HG02678 (cell line): ENCODE results near the gene IFT57.
"Not testable (repeated sequence)": the region's sequence is repeated elsewhere in the genome, so short reads cannot be mapped to it uniquely, and the experiment has no call there.

Experiments used
- ATAC-seq: cut with Tn5 transposase; IDR thresholded peaks from one replicate; pipeline ENCODE4 v1.9.1; 2021; ENCODE audit warnings: mild to moderate bottlenecking, moderate library complexity; ENCODE audit not compliant: unreplicated experiment

IFT57 gene

DNA sequence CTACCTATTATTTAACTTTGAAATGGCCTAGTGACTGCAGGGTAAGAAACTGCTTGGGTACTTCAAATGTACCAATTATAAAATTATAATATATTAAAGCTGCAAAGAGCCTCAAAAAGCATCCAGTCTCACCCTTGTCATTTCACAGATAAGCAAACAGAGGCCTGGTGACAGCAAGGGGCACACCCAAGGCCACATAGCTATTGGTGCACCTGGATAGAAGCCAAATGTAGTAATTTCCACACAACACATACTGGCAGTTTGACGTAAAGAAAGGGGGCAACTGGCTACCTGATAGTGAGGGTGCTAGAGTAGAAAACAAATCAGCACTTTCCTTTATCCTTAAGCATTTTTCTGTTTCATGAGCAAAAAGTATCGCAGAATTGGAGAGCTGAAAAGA is 51.1 kb downstream of the IFT57 start:
- no peak for ATAC-seq

DNA sequence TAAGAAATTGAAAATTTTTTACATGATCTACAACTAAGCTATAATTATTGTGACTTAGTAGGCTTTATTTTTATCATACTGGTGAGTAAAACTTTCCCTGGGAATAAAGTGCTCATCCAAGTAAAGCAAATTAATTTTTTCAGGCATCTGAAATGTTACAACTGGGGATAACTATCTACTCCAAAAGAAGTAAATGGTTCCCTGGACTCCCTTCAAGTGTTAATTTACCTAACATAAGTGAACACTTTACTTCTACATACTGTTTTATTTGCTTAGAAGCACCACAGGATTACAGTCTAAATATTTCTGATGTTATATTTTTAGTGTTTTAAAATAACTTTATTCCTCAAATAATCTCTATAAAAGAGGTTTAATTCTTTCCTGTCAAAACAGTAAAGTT is 57.8 kb downstream of the IFT57 start:
- ATAC-seq, result no peak

DNA sequence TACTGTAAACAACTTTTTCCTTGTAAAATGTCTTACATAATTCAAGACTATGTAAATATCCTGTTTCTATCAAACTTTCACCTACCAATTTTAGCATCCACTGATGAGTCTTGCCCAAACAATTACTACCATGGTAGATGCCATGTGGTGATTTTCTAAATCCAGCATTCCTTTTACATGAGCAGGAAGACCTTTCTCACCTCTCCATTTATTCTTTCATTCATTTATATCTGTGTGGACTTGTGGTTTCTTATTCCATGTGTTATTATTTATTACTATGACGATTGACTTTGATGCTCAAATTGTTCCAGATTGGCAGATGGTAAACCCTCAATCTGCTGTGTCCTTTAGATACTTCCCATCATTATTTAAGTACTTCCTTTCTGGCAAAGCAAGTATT is 62.4 kb downstream of the IFT57 start:
- no peak for ATAC-seq

DNA sequence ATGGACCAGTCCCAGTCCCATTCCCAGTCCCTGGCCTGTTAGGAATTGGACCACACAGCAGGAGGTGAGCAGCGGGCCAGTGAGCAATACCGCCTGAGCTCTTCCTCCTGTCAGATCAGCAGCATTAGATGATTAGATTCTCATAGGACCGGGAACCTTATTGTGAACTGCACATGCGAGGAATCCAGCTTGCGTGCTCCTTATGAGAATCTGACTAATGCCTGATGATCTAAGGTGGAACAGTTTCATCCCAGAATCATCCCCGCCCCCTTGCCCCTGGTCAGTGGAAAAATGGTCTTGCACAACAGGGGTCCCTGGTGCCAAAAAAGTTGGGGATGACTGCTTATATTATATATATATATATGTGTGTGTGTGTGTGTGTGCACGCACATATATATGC is 63.1 kb downstream of the IFT57 start:
- no peak for ATAC-seq

DNA sequence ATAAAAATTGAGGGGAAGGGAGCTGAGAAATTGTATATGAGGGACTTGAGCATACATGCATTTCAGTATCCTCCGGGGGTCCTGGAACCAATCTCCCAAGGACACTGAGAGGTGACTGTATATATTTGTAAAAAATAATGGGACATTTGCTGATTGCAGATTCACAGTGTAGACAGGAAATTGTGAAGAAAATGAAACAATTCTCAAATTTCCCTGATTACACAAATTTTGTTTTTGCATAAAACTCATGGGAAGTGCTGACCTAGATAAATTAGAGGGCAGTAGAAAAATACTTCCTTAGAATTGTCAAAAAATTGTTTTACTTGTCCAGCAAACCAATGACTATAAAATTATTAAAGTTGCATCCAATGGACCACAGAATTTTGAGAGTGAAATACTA is 64.0 kb downstream of the IFT57 start:
- no peak for ATAC-seq

DNA sequence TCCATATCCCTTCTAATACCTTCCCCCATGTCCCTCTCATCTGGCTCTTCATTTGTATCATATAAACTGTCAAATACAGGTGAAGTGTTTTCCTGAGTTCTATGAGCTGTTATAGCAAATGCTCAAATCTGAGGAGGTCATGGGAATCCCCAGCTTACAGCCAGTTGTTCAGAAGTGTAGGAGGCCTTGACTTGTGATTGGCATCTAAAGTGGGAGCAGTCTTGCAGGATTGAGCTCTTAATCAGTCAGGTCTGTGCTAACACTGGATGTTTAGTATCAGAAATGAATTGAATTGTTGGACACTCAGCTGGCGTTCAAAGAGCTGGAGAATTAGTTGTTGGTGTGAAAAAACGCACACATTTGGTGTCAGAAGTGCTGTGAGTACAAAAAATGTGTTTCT is 65.0 kb downstream of the IFT57 start:
- no peak for ATAC-seq

DNA sequence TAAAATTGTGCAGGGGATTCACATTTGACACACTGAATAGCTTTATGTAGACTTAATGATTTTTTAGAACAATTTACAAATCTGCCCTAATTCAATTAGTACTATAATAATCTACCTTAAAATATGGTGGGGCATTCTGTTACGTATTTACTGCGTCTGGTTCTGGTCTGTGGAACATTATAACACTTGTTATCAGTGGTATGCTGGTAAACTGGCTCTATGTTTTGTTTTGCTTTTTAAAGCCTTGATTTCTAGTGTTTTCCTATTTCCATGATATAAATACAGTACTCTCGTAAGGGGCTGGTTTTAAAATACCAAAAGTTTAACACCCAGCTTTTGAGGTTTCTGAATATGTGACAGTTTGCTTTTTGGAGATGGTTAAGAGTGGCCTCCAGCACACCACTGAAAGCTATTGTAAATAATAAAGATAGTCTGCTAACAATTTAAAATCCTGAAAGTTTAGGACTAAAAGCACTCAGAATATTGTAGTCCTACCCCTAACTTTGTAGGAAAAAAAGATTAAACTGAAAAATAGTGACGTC is 65.8 kb downstream of the IFT57 start:
- no peak for ATAC-seq

DNA sequence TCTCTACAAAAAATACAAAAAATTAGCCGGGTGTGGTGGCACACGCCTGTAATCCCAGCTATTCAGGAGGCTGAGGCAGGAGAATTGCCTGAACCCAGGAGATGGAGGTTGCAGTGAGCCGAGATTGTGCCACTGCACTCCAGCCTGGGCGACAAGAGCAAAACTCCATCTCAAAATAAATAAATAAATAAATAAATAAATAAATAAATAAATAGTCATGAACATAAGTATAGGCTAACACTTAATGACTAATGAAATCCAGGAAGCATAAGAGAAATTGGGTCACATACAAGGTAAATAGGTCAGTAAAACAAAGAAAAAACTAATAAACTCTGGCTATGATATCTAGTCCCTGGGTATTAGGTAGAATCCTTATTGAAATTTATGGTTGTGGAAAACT is 66.6 kb downstream of the IFT57 start:
- ATAC-seq, result not testable (repeated sequence)

DNA sequence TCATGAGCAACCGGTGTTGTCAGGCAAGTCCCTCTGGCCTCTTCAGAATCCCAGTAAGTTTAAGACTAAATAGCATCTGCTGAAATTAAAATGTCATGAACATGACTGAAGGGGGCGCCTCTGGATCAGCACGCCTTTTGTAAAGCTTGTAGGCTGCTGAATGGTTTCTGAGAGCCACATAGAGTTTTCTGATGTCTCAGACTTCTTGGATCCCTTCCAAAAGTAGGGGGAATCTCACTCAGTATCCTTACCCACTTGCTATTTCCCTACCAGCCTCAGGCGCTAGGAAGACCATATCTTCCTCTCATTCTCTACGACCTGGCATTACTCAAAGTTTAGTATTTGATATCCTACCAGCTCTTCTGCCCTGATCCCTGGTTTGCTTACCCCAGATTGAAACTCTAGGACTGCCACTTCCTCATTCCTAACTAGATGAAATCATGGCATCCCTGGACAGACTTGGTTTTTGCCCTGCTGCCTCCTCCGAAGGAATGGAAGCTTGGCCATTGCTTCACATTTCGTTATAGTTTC is 68.7 kb downstream of the IFT57 start:
- ATAC-seq, result peak; percentile 62

DNA sequence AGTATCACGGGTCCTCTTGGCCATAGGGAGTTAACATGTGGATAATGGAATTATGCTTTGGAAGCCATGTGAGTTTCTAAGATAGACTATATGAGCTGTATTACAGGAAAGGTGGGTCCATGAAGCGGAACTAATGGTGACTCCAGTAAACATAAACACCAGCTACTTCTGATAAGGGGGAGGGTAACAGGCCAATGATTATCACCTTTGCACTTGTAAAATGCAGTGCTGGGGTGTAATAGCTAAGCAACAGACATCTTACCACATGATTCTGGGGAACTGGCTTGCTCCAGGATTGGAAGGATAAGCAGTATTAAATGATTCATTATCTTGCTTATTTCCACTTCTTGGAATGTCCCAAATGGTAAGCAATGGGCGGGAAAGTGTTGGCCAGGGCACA is 70.0 kb downstream of the IFT57 start:
- no peak for ATAC-seq

DNA sequence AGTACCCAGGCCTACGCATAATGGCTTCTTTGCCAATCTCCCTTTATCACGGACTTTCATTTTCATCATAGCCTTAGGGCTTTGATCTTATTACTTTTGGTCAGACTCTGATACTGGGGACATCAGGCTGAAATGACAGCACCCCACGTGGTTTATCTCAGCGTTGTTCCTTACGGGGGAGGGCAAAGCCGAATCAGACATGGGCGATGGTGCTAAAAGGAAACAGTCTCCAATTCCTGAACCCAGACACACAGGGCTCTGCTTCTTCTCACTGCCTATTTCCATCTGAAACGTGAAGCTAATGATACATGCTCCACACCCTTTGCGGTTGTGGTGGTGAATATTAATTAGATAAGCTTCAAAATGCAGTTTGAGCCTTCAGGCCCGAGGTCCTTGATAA is 72.0 kb downstream of the IFT57 start:
- ATAC-seq, result no peak

DNA sequence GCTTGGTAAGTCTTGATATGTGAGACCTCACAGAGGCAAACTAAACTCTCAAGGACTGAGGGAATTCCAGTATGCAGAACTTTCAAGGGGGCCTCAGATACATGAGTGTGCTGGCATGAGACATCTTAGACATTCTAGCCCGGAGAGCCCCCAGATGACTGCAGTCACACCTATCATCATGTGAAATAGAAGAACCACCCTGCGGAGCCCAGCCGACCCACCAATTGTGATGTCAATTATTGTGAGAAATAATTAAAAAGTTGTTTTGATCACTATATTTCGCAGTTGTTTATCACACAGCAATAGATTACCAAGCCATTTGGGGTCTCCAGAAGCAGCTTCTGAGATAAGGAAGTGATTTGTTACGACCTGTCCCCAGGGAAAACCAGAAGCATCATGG is 76.1 kb downstream of the IFT57 start:
- no peak for ATAC-seq

DNA sequence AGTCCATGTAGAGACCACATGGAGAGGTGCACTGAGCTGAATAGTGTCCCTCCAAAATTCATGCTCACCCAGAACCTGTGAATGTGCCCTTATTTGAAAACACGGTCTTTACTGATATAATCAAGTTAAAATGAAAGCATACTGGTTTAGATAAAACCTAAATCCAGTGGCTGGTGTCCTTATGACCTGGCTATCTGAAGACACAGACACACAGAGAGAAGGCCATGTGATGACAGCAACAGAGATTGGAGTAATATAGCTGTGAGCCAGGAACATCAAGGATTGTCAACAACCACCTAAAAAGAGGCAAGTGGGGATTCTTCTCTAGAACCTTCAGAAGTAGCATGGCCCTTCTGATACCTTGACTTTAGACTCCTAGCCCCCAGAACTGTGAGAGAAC is 76.6 kb downstream of the IFT57 start:
- no peak for ATAC-seq

DNA sequence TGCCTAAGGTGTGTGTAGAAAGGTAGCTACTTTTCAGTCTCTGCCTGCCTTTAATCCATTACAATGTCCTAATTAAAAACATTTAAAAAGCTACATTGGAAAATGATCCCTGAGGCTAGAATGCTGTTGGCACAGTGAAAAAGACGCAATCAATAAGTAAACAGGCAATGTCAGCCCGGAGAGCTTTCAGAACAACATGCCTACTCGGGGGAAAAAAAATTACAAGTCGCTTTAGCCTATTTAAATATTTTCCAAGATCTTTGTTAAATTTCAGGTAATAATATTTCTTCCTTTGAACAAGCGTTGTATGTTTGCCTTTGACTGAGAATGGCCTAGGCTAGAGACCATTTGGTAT is 84.8 kb downstream of the IFT57 start:
- no peak for ATAC-seq

DNA sequence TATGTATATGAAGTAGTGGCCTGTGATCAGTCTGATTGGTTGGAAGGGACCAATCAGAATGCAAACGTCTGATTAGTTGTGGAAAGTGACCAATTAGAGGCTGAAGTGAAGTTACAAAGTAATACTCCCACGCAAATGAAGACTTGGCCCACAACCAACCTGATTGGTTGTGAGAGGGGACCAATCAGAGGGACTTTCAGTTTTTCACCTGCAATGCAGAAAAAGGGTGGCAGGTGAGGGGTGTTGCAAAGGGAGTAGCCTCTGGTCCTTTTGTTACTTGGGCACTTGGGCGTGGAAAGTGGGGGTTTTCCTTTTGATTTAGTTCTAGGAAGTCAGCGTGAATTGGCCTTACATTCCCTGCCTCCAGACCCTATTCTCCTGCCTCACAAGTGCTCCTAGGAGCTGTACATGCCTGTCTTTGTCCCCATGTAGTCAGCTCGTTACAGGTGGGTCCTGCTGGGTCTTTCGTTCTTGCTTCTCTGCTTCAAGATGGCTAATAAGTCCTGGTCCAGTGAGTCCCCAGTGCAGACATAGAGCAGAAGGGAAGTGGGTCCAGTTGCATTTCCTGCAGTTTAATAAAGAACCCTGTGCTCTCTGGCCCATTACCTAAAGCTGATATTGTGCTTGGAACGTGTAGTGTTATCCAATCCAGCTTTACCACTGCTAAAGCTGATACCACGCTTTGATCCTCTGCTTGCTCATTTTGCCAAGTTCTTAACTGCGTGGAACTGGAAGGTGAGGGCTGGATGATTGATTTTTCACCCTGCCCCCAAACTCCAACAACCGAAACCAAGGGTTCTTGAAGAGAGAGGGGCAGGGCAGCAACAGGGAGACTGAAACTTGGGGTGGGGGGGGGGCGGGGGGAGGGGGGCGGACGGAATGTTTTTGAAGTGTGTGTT is 85.4 kb downstream of the IFT57 start:
- ATAC-seq, result no peak

DNA sequence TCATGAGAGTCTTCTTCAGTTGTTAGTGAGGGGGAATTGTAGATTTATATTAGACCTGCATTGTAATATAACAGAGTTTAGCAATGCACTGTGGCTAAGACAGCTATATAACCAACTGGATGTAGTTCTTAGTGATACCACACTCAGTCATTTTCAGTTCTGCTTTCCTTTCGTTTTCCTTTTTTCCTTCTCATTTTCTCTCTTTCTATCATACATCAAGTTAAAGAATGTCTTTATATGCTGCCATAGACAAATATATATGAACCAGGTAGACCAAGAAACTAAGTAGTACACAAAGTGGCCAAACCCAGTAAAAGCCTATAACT is 87.7 kb downstream of the IFT57 start:
- ATAC-seq, result peak; percentile 49

DNA sequence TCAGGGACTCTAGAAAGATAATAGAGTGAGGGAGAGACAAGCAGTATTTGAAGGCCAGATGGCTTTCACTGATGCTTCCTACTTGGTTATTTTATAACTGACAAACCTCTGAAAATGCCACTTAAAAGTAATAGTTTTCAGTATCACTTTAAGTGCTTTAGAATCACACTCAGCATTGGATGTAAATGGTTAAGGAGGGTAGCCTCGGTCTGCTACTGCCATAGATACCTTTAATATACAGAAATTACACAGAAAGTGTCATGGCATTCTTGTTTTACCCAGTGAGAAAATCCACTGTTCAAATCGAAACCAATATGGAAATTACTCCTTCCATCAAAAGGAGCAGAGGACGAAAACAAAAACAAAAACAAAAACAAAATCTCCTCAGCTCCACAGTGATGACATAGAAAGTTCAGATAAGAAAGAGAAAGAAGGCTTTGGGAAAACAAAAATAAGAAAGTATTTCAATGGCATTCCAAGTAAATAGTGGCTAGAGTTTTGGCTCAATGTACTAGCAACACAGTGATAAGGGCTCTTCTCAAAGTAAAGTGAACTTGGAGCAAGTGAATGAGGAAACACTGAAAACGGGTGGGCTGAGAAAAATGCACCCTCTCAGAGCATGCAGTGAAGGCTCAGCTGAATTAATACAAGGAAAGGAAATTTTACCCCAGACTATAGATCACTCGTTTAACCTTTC is 88.2 kb downstream of the IFT57 start:
- peak; percentile 46 for ATAC-seq

DNA sequence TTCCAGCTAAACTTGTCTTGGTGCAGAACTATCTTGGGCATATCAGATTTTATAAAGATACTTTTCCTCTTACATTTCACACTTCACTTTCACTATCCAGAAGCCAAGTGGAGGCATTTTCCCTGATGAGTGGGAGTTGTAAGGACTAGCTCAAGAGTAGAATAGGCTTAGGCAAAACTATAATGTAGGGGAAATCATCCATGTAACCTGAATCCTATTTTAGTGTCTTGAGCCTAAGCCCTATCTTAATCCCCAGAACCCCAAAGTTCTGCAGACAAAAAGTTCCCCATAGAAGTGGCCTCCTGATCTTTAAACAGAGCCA is 89.2 kb downstream of the IFT57 start:
- ATAC-seq, result no peak

DNA sequence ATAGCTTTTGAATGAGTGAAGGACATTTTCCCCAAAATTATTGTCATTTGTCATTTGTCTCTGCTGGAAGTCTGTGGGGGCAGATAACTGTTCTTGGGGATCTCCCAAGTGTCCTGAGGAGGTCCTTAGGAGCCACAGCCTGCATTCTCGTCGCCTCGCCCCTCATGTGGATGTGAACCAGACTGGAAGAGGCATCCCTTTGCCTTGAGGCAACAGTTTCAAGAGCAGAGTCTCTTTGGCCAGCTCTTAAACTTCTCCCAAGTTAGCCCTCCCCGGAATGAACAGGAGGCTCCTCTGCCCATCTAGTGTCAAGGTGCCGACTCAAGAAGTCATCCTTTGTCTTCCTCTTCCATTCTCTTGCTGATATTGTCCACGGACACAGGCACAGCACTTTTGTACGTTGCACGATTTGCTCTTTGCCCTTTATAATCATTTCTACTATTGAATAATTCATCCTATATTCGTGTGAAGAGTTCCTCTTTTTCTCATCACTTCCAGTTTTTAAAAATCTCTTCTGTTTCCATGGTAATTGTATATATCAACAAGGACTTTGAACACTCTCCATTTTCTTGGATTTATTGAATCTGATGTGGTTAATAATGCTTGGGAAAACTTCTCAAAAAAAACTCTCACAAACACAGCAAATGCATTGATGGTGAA is 90.6 kb downstream of the IFT57 start:
- no peak for ATAC-seq

DNA sequence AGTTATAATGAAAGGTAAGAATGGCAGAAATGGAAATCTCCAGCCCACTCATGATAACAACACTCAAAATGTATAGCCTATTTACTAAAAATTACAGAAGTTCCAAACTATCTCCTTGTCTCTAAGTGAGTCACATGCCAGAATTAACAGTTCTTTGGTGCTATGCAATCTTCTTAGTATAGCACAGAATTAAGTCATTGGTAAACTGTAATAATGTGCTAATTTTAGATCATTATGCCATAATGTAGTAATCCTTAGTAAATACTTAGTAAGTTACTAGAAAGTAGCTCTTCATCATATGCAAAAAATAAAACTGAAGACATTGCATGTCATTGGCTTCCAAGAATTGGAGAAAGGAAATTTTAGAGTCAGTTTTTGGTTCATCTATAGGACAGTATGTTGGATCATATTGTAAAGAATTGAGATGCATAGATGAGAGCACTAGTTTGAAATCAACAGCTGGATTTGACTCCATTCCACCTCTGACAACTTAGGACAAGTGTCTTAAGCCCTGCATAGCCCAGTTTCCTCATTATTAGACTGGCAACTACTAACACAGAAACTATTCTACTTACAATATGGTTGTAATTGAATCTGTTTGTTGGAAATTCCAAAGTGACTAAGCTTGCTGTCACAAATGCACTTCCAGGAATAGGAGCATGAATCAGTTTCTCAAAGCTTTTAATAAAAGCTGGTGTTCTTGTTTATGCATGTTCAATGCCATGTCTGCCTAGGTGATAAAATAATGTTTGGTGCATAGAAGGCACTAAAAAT is 91.3 kb downstream of the IFT57 start:
- no peak for ATAC-seq

DNA sequence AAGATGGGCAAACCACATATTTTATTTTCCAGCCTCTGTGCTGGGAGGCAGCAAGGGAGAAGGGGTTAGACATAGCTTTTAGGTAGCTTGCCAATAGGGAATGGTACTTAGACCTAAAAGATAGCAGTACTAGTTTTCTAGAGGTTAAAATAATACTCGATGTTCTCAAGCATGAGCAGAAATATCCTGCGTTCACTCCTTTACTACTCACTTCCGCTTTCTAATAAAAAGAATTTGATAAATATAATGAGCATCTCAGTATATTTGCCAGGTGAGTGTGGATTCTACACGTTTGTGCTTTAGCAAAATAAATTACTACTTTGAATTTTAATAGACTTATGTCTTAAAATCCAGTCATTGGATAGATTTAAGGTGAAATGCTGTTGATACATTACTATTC is 92.0 kb downstream of the IFT57 start:
- ATAC-seq, result no peak
